Measurements from ENCODE around the gene RER1.

- no peak for TF ChIP-seq CTCF (conservative IDR thresholded peaks at IDR 0.05)
- no peak for TF ChIP-seq ZFX (IDR thresholded peaks at IDR 0.05)
Measured at GRCh38 chr1:2415801-2416208, 24.2 kb downstream of the RER1 start.

Measured in C4-2B (cell line).